Testis (tissue), 3 donors: ENCODE data around the gene NEK9. TPM values are rescaled to one million over a fixed set of nuclear protein-coding genes. Genes with fewer than 3 reads are reported as not detected.

Experiments used
- DNase-seq: peaks from one replicate; pipeline ENCODE4 v3.0.0-alpha.2; 2019
- H3K27ac ChIP-seq, 2 donors: fragments of 200-600 bp; sonication (generic); one replicate each; pipeline ENCODE4 v1.5.1; 2019
- H3K27me3 ChIP-seq: fragments of 200-600 bp; sonication (generic); one replicate; pipeline ENCODE4 v1.5.1; 2019
- H3K36me3 ChIP-seq: fragments of 200-600 bp; sonication (generic); one replicate; pipeline ENCODE4 v1.5.1; 2017; ENCODE audit warnings: low read depth; ENCODE audit errors: missing control alignments
- H3K4me1 ChIP-seq: fragments of 200-600 bp; sonication (generic); one replicate; pipeline ENCODE4 v1.5.1; 2019
- H3K4me3 ChIP-seq, 2 donors: fragments of 200-600 bp; sonication (generic); one replicate each; pipeline ENCODE4 v1.5.1; 2017 to 2019
- H3K9me3 ChIP-seq: fragments of 200-600 bp; sonication (generic); one replicate; pipeline ENCODE4 v1.5.1; 2017
- POLR2A ChIP-seq: fragments of 450-650 bp; IDR thresholded peaks from one replicate; pipeline ENCODE4 v1.6.1; 2017; ENCODE audit warnings: antibody characterized with exemption, mild to moderate bottlenecking, moderate library complexity
- WGBS, 2 donors: methylation state at CpG; one replicate each; pipeline ENCODE4 v1.1.5; 2018; 5-methylcytosine and 5-hydroxymethylcytosine counted together
- intact Hi-C: fragments of 100-400 bp; cut with DNase I; formaldehyde crosslinking; loops from one replicate; pipeline ENCODE4 v1.15.1; 2023; ENCODE audit warnings: low total_unique reads
- polyA plus RNA-seq: library from polyadenylated mRNA; stranded (reverse); fragments of 350-450 nt; fragmentation: Illumina TruSeq; extraction: RNeasy Lipid Tissue Mini Kit (QIAGEN cat#74804); gene quantifications from one replicate; pipeline ENCODE4 v1.2.3, GENCODE V29; 2014; ENCODE audit warnings: low read depth, low replicate concordance; ENCODE audit not compliant: insufficient read depth
- total RNA-seq, 2 donors: library from RNA; depleted of rRNA; stranded (reverse); fragments of >200 nt; gene quantifications; one replicate each; pipeline ENCODE4 v1.2.3, GENCODE V29; 2016
- TF ChIP-seq, protein P1 (sequence below), 3 experiments: fragments of 450-650 bp in 2 of 3; fragments of 200-600 bp in 1 of 3; sonication (generic) in 1 of 3; IDR thresholded peaks; one replicate each; pipeline ENCODE4 v1.5.1; 2016 to 2019; ENCODE audit warnings: antibody characterized with exemption in 3 of 3, mild to moderate bottlenecking in 2 of 3, moderate library complexity in 1 of 3

The NEK9 gene
- total and polyA plus RNA-seq, 3 donors from 2014 or later: 86.6 to 125 (median 120) TPM

DNA sequence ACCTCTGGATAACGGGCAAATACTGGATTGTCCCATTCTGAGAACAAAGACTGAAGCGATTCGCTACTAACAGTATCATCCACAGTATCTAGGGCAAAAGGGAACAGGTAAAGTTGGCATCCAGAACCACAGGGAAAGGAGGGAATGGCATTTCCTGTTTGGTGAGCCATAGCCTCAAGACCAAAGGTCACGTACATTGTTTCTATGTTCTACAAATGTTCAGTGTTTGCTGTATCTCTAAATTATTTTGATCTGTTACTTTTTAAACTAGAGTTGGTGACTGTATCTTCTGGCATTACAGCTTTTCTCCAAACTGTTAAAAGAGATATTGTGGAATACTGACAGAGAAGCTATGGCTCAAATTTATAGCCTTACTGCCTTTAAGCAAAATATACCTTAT, 85.2 kb downstream of the NEK9 start:
- WGBS, 2 donors: 63 to 74% methylated on average over 4 of the region's 4 CpGs
- no peak for DNase-seq
- Histone ChIP-seq H3K36me3 (no peaks in the 10 kb centered on the region), H3K9me3 (no peaks in the 10 kb centered on the region), H3K27ac (peak overlapping the region in 1 of 2 donors; percentile 2), H3K4me3 (no peak overlapping the region), H3K4me1 (peaks cover 4% of the 10 kb centered on the region), H3K27me3 (no peaks in the 10 kb centered on the region)
- TF ChIP-seq, protein P1, sequence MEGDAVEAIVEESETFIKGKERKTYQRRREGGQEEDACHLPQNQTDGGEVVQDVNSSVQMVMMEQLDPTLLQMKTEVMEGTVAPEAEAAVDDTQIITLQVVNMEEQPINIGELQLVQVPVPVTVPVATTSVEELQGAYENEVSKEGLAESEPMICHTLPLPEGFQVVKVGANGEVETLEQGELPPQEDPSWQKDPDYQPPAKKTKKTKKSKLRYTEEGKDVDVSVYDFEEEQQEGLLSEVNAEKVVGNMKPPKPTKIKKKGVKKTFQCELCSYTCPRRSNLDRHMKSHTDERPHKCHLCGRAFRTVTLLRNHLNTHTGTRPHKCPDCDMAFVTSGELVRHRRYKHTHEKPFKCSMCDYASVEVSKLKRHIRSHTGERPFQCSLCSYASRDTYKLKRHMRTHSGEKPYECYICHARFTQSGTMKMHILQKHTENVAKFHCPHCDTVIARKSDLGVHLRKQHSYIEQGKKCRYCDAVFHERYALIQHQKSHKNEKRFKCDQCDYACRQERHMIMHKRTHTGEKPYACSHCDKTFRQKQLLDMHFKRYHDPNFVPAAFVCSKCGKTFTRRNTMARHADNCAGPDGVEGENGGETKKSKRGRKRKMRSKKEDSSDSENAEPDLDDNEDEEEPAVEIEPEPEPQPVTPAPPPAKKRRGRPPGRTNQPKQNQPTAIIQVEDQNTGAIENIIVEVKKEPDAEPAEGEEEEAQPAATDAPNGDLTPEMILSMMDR (IDR thresholded peaks at IDR 0.05): no peak
- TF ChIP-seq POLR2A: no peak
- intact Hi-C loops: no loop called here

DNA sequence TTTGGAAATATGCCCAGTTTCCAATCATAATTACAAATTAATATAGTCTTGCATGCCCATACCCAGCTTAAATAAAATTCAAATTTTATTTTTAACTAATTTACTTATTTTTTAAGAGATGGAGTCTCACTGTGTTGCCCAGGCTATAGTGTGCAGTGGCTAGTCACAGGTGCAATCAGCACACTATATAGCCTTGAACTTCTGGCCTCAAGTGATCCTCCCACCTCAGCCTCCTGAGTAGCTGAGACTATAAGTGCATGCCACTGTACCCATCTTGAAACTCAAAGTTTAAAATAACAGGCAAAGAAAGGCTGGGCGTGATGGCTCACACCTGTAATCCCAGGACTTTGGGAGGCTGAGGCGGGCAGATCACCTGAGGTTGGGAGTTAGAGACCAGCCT, 85.9 kb downstream of the NEK9 start:
- H3K27me3 ChIP-seq: no peaks in the 10 kb centered on the region
- WGBS, 2 donors: 92 to 100% methylated on average over 2 of the region's 2 CpGs
- DNase-seq: no peak

GRCh38 chr14:75040507-75040906, 86.3 kb downstream of the NEK9 start:
- WGBS, 2 donors: 33 to 41% methylated on average over 1 of the region's 1 CpG
- peaks cover 4% of the 10 kb centered on the region for H3K4me1 ChIP-seq
- no peak for TF ChIP-seq POLR2A
- TF ChIP-seq, protein P1 (IDR thresholded peaks at IDR 0.05): no peak
- H3K36me3 ChIP-seq: no peaks in the 10 kb centered on the region
- H3K9me3 ChIP-seq: no peaks in the 10 kb centered on the region
- H3K27me3 ChIP-seq: no peaks in the 10 kb centered on the region
- H3K27ac ChIP-seq: peak overlapping the region in 1 of 2 donors; percentile 2
- DNase-seq: no peak
- intact Hi-C loops: no loop called here
- H3K4me3 ChIP-seq: no peak overlapping the region

More for the DNA sequence above, 85.9 kb downstream of the NEK9 start:
- Histone ChIP-seq H3K4me3 (no peak overlapping the region), H3K4me1 (peaks cover 4% of the 10 kb centered on the region), H3K9me3 (no peaks in the 10 kb centered on the region), H3K36me3 (no peaks in the 10 kb centered on the region), H3K27ac (peak overlapping the region; percentile 2 to 51)
- intact Hi-C loops: no loop called here
- no peak for TF ChIP-seq POLR2A
- TF ChIP-seq, protein P1 (IDR thresholded peaks at IDR 0.05): no peak

GRCh38 chr14:75032939-75033338, 93.9 kb downstream of the NEK9 start:
- H3K27ac ChIP-seq: no peak overlapping the region
- TF ChIP-seq POLR2A: no peak
- TF ChIP-seq, protein P1 (IDR thresholded peaks at IDR 0.05): no peak
- WGBS, 2 donors: 91 to 92% methylated on average over 2 of the region's 2 CpGs
- H3K36me3 ChIP-seq: no peaks in the 10 kb centered on the region
- intact Hi-C loops: no loop called here
- no peak for DNase-seq
- no peaks in the 10 kb centered on the region for H3K4me1 ChIP-seq
- no peaks in the 10 kb centered on the region for H3K9me3 ChIP-seq
- no peak overlapping the region for H3K4me3 ChIP-seq
- H3K27me3 ChIP-seq: no peaks in the 10 kb centered on the region

DNA sequence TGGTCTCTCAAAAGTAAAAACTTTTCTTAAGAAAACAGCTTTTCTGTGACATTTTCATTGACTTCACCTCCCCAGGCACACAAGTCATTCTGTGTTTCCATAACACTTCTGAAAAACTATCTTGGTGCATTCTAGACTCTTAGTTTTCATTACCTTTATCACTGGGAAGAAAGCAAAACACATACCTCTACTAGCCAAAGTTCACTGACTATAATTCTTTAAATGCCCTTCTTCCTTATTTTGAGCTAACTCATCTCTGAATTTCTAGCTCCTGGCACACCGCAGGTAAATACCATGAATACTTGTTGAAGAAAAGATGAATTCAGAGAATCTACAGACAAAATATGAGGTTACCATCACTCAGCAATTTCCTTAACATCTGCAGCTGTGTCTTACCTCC, 96.7 kb downstream of the NEK9 start:
- TF ChIP-seq, protein P1 (IDR thresholded peaks at IDR 0.05): no peak
- no peak for TF ChIP-seq POLR2A
- H3K36me3 ChIP-seq: no peaks in the 10 kb centered on the region
- H3K4me1 ChIP-seq: no peaks in the 10 kb centered on the region
- H3K27me3 ChIP-seq: no peaks in the 10 kb centered on the region
- H3K4me3 ChIP-seq: no peak overlapping the region
- 0% methylated on average over 1 of the region's 1 CpG for WGBS, 2 donors
- H3K9me3 ChIP-seq: no peaks in the 10 kb centered on the region
- intact Hi-C loops: no loop called here
- H3K27ac ChIP-seq: no peak overlapping the region
- no peak for DNase-seq
